Uterus (tissue), 2 donors: ENCODE measurements around the gene CRYBG1.

ENCODE experiments used
- CTCF ChIP-seq, 4 experiments: fragments of 200-600 bp in 2 of 4; fragments of 450-650 bp in 2 of 4; sonication (generic) in 2 of 4; IDR thresholded peaks; one replicate each; pipeline ENCODE4 v1.5.1; 2016 to 2019; ENCODE audit warnings: antibody characterized with exemption in 4 of 4, mild to moderate bottlenecking in 2 of 4, moderate library complexity in 1 of 4
- POLR2A ChIP-seq, 2 donors: fragments of 450-650 bp; IDR thresholded peaks; one replicate each; pipeline ENCODE4 v1.6.1; 2016; ENCODE audit warnings: antibody characterized with exemption in 2 of 2, mild to moderate bottlenecking in 1 of 2, moderate library complexity in 1 of 2

- TF ChIP-seq POLR2A (IDR thresholded peaks at IDR 0.05) (no peak), CTCF (IDR thresholded peaks at IDR 0.05) (no peak)
These were observed 238.9 kb downstream of the CRYBG1 start for GRCh38 chr6:106599440-106599839.
